NOMO-1 (cell line): Measurements from ENCODE around the gene GPN3.
"Not testable (repeated sequence)": the region's sequence is repeated elsewhere in the genome, so short reads cannot be mapped to it uniquely, and the experiment has no call there.

Source experiments
- DNase-seq, 2 experiments: peaks; one replicate each; lab custom pipeline; 2025; ENCODE audit not compliant: unreplicated experiment in 2 of 2; lab: John Stamatoyannopoulos, UW

The GPN3 gene

DNA sequence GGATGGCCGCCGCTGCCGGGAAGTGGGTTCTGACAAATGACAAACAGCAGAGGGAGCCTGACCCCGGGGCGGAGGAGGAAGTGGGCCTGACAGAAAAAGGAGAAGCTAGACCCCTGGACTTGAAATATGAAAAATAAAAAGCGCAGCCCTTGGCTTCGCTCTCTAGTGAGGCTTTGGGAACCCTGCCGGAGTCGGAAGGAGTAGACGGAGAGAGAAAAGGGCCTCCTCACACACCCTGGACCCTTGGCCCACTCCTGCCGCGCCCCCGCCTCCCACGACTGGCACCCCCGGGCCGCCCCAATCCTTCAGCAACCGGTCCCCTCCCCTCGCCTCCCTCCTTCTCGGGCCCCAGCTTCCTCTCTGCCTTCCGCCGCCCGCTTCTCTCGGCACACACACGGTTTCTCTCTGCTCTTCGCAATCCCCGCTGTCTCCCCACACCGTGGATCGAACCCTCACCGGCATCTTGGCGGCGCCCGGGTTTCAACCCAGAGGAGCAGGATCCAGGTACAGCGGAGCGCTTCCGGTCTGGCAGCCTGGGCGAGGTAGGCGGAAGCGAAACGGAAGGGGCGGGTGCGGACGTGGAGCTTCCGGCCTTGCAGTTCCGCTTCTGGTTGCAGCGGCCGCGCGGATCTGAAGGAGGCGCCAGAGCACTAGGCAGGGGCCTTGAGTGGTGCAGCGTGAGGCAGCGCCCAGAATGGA lies 18.1 kb downstream of the GPN3 start, which contains the start of gene ARPC3:
Gene ARPC3 (minus strand): TSS at position 539 of the 699 bp plus-strand sequence. CDS start 77 bp downstream, at position 462.
- peak; percentile 90 to 94 for DNase-seq

DNA sequence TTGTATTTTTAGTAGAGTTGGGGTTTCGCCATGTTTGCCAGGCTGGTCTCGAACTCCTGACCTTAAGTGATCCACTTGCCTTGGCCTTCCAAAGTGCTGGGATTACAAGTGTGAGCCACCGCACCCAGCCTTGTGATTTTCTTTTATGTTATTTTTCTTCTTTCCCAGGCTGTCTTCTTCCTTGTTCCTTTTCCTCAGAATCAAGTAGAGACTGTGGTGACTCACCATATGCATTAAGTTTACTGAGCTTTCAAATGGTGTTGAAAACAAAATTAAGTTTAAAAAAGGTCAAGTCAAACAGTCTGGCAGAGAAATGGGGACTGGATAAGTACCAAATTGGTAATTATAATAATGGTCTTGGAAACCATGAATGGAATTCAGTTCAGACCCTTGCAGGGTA lies 23.6 kb downstream of the GPN3 start:
- no peak for DNase-seq

DNA sequence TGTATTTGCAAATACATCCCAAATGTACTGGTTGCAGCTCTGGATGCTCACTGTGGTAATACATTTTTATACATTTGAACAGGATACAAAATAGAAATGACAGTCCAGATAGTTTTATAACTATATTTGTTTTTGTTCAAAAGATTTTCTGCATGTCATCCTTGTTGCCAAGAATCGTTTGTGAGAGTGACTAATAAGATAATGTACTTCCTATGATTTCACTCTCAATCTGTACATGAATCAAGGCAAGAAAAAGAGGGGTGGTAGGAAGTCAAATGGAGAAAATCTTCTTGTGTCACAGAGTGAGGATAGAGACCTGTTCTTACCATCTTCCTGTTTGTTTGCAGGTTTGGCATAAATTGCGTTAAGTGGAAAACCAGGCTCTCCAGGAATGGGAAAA lies 31.8 kb downstream of the GPN3 start:
- DNase-seq = no peak

DNA sequence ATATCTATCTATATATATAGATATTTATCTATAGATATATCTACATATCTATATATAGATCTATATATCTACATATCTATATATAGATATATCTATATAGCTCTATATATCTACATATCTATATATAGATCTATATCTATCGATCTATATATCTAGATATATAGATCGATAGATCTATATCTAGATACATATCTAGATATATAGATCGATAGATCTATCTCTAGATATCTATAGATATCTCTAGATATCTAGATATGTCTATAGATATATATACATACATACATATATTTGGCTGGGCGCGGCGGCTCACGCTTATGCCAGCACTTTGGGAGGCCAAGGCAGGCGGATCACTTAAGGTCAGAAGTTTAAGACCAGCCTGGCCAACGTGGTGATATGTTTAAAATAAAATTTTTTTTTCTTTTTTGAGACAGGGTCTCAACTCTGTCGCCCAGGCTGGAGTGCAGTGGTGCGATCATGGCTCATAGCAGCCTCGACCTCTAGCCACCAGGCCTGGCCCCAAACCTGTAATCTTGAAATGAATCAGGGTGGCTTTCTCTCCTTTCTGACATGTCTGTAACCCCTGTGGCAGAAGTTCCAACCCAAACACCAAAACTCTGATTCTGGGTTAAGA lies 36.0 kb downstream of the GPN3 start:
- no peak for DNase-seq

DNA sequence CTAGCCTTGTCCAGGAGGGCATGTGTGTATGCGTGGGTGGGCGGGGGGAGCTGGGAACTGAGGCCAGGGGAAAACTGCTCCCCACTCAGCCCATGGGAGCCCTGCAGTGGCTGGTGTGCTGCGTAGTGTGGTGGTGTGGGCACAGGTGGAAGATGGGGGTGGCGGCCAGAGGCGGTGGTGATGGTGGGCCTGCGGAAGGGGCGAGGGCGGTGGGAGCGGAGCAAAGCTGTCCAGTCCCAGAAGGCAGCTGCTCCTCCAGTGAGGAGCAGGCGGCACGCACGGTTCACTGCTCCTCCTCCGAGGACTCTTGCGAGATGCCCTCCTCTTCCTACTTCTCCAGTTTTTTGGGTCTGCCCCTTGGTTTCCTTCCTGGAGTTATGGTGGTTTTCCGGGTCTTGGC lies 38.4 kb downstream of the GPN3 start:
- DNase-seq = not testable (repeated sequence)

DNA sequence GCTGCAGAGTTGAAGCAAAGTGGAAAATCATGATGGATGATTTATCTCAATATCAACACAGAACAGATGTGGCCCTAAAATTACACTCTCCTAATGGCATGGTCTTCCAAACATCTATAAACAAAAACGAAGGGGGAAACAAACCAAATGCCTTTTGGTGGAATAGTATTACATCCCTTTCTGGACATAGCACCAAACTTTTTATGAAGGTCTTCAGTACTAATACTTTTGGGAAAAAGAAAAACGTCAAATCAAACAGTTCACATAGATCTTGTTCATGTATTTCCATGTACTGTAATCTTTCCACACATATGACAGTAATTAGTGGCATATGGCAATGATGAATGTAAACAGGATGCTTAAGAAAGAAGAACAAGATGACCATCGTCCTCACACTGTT lies 41.7 kb downstream of the GPN3 start:
- no peak for DNase-seq

DNA sequence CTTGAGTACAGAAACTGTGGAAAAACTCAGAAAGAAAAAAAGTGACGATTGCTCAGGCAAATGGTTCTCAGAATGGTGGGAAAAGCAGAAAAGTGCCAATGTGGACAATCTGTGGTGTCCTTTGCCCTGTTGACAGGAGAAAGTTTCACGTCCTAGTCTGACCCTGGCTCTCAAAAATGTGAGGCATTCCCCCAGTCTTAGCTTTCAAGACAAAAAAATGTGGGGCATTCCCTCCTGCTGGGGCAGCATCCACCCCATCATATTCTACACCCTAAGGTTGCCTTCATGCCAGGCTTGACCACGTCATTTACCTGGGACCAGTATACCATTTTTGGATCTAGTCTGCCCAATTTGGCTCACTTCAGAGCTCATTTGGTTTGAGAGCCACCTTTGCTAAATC lies 43.8 kb downstream of the GPN3 start:
- no peak for DNase-seq

DNA sequence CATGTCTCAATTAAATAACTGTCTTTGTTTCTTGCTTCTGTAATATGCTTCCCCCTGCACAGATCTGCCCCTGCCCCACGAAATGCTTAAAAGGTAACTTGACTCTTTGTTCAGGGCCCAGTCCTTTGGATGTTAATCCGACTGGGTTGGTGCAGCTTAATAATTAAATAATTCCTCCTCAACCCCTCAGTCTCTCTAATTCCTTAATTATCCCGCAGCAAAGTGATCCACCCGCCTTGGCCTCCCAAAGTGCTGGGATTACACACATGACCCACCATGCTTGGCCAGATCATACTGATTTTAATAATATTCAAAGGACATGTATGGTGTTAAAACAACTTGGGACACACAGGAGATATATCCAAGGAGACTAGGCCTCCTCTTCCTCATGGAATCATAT lies 46.4 kb downstream of the GPN3 start:
- no peak for DNase-seq

DNA sequence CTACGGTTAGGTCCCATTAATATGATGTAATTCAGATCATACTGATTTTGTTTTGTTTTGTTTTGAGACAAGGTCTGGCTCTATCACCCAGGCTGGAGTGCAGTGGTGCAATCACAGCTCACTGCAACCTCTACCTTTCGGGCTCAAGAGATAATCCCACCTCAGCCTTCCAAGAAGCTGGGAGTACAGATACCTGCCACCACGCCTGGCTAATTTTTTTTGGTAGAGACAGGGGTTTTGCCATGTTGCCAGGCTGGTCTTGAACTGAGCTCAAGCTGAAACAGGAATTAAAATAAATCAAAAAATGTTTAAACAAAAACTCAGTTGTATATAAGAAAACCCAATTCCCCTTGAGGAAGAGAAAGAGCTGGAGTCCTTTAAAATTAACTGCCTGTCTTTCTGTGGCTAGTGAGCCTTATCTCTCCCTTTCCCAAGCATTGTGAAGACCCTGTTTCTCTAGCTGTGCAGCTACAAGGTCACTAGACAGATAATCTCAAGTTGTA lies 46.8 kb downstream of the GPN3 start:
- no peak for DNase-seq

DNA sequence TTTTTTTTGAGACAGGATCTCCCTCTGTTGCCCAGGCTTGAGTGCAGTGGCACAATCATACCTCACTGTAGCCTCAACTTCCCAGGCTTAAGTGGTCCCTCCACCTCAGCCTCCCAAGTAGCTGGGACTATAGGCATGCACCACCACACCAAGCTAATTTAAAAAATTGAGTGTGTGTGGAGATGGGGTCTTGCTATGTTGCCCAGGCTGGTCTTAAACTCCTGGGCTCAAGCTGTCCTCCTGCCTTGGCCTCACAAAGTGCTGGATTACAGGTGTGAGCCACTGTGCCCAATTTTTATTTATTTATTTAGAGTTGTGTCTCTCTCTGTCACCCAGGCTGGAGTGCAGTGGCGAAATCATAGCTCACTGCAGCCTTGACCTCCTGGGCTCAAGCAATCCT lies 47.4 kb downstream of the GPN3 start:
- not testable (repeated sequence) for DNase-seq

DNA sequence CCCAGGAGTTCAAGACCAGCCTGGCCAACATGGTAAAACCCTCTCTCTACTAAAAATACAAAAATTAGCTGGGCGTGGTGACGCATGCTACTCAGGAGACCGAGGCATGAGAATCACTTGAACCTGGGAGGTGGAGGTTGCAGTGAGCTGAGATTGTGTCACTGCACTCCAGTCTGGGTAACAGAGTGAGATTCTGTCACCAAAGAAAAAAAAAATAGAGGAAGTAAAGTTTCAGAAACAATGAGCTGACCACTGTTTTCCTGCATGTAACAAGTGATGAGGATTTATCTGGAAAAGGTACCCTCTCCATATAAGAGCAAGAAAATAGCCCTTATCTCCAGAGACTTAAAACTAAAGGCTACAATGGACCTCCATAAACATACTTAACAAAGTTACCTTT lies 50.9 kb downstream of the GPN3 start:
- peak; percentile 21 to 74 for DNase-seq

DNA sequence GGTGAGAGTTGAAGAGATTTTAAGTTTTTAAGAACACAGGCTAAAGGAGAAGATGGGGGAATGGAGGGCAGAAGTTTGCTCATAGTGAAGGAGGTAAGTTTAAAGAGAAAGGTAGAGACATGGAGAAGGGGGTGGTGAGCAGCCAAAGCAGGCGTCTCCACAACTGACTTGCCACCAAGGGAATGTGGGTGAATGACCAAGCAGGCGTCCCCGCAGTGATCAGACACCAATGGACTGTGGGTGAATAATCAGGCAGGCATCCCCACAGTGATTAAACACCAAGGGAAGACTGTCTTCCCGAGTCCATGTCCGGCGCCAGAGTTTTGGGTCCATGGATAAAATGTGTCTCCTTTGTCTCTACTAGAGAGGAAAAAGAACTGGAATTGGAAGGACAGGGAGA lies 58.0 kb downstream of the GPN3 start:
- not testable (repeated sequence) for DNase-seq

DNA sequence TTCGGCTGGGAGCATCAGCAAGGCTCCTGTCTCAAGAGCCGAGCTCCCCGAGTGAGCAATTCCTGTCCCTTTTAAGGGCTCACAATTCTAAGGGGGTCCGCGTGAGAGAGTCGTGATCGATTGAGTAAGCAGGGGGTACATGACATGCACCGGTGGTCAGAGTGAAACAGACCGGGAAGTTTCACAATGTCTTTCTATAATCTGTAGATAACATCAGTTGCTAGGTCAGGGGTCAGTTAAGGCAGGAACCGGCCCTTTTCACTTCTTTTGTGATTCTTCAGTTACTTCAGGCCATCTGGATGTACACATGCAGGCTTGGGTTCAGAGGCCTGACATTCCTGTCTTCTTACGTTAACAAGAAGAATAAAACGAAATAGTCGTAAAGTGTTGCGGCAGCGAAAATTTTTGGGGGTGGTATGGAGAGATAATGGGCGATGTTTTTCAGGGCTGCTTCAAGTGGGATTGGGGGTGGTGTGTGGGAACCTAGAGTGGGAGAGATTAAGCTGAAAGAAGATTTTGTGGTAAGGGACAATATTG lies 62.9 kb downstream of the GPN3 start:
- DNase-seq = not testable (repeated sequence)

DNA sequence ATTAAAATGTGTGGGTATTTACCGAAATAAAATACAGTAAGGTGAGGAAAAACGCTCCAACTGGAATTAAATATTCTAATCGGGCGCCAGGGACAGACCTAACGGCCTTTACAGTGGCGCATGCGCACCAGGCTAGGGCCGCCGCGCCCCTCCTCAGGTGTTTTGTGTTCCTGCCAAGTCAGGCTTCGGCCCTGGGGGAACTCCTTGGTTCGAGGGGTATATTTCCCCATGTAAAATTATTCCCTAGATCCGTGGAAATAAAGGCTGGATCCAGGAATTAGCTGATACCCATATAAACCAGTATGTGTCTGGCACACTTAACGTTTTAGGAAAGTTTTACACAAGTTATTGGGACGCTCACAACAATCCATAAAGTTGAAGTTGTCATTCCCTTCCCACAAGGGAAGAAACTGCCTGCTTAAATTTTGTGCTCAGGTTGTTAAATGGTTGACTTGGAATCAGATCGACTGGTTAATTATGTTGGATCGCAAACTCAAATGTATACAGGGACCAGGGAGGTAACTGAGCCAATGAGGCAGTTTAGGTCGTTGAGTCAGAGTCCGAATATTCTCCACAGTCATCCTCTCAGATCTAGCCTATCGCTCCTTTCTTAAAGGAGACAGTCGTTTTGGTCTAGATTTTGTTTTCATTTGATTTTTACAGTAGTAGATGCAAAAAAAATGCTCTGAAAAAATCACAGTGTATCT lies 63.9 kb downstream of the GPN3 start:
- DNase-seq = peak; percentile 21 to 71

DNA sequence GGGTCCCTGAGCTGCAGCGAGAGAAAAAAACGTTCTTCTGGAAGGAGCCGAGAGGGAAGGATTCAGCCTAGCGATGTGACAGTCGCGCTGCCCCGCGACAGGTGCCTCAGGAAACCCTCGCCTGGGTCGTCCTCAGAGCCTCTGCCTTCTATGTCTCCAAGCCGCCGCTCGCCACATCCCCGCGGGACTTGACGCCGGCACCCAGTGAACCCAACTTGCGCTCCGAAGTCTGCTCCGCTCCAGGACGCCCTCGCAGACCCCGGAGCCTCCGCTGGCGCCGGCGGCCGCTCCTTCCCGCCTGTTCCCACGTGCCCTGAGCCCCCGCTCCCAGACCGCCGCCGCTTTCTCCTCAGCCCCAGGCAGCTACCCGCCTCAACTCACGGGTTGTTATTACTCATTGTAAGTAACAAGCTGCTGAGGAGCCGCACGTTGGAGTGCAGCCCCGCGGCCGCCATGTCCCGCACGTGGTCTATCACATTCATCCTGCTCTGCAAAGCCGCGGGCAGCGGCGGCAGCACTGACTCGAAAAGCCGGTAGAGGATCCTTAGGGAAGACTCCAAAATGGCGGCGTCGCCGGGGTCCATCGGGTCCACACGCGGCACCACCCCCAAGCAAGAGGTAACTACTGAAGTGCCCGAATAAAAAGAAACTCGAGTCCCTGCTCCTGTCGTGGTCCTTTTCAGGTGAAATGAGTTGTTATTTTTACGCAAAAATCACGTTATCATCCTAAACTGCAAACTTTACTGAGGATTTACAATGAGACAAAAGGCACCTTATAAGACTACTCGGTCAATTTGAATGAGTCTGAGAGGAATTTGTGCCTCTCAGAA lies 64.7 kb downstream of the GPN3 start, which contains the start of gene ANAPC7:
Gene ANAPC7 (minus strand): TSS at position 563 of the 830 bp plus-strand sequence. CDS start 81 bp downstream, at position 482.
- peak; percentile 78 to 81 for DNase-seq
